NCI-H2227 treated with DMSO at 0.1 percent for 48 hours (cell line): Measurements from ENCODE around the gene ITPR1.

Experiments used
- DNase-seq: peaks from one replicate; lab custom pipeline; 2025; lab: John Stamatoyannopoulos, UW

ITPR1 gene

DNA sequence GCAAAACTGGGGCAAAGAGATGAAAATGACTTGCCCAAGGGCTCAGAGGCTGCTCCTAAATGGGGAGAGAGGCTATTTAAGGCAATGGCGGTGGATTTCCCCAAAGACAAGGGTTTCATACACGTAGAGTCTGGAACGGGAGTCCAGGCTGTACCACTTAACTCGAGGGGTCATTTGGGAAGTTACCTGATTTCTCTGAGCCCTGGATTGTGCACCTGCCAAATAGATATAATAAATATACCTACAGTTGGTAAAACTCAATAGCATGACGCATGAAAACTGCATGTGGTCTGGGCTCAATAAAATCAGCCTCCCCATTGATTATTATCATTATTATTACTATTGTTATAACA lies 1.3 kb upstream of the ITPR1 start:
- DNase-seq = no peak

GRCh38 chr3:4492208-4493013 lies 737 bp upstream of the ITPR1 start:
- peak; percentile 32 for DNase-seq

GRCh38 chr3:4493941-4494894 lies 1.1 kb downstream of the ITPR1 start:
- DNase-seq = no peak

- DNase-seq = no peak
Measured at GRCh38 chr3:4494895-4495264, 1.7 kb downstream of the ITPR1 start.

DNA sequence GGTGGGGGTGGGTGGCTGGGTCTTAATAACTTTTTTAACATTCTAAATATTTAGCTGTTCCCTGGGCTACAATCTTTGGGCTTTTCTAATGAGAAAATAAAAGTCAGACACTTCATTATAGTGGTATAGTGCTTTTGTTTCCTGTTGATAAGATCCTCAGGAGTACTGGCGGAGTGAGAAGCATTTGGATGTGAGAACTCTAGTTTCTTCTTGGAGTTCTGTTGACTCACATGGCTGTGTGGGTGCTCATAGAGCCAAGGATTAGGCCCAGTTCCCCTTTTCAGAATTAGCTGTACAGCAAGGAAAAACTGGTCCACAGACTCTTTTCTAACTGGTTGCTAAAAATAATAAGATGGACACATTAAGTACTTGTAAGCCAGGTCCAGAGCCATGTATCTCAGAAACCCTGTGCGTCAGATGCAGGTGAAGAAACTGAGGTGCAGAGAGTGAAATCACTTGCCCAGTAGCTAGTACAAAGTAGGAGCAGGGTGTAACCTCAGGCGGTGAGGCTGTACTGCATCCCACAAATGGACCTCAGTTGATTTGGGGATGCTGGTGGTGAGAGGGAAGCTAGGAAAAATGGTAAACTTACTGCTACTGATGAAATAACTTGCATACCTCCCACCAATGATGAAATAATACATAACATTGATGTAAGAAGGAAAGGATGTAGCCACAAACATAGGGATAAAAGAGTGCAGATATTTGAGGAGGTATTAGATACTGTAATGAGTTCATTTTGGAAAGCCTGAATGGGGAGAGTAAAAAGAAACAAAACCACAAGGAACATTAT lies 2.3 kb downstream of the ITPR1 start:
- DNase-seq = no peak

DNA sequence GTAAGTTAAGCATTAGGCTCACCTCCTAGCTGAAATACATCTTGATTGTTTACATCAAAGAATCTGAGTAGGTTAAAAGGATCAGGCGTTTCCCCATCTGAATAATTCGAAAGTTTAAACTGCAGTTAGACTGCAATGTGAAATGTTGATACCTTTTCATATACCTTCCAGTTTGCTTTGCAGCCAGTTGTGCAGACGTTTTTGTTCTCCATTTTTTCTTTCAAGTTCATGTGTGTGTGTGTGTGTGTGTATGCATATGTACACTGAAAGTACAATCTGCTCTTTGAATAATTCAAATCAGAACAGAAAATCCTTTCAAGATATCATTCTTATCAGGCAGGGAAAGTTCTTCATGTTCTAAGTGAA lies 2.9 kb downstream of the ITPR1 start:
- DNase-seq = no peak

GRCh38 chr3:4497005-4497692 lies 4.0 kb downstream of the ITPR1 start:
- no peak for DNase-seq

- no peak for DNase-seq
Measured at GRCh38 chr3:4497843-4498324, 4.7 kb downstream of the ITPR1 start.

DNA sequence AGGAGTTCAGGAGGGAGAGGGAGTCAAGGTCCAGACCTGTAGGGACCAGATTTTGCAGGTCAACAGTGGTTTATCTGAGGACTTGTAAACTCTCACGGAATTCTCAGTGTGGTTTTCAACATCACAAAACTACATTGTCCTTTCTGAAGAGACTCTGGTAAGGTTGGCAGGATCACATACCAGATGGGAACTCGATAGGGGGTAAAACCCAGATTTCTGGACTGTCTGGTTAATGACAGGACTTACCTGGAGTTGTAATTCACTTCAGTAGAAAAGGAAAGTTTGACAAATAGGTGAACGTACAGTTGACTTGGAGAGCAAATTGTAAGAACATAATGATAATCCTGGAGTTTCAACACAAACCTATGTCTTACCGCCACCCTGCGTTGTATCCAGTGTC lies 5.3 kb downstream of the ITPR1 start:
- no peak for DNase-seq

- no peak for DNase-seq
Measured at GRCh38 chr3:4501437-4501836, 8.3 kb downstream of the ITPR1 start.

DNA sequence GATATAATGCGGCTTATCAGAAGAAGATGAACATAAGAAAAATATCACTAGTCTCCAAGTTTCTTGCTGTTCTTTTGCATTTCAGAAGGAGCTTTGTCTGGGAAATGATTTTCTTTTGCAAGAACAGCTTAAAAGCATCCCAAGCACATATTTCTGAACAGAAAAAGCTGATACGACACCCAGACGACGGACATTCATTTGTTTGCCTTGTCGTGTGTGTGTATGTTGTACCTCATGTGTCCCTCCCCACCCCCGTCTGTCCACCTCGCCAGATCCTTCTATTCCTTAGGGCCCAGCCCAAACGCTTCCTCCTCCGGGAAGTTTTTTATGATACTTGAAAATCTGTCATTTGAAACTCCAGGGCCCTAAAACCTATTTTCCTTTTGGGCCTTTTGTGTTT lies 8.8 kb downstream of the ITPR1 start:
- no peak for DNase-seq

DNA sequence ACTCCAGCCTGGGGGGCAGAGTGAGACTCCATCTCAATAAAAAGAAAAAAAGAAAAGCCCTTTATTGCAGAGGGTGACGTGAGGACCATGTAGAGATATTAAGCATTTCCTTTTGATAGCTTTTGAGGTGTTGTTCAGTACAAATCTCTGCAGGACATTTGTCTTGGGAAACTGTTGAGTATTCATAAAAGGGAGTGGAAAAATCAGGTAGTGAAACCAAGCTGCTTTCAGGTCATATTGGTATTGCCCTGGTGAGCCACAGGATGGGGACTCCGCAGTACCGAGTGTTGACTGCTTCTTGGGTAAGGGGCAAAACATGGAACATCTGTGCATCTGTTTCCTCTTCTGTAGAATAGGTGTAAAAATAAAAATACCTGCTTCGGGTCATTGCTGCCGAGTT lies 9.9 kb downstream of the ITPR1 start:
- DNase-seq = no peak

DNA sequence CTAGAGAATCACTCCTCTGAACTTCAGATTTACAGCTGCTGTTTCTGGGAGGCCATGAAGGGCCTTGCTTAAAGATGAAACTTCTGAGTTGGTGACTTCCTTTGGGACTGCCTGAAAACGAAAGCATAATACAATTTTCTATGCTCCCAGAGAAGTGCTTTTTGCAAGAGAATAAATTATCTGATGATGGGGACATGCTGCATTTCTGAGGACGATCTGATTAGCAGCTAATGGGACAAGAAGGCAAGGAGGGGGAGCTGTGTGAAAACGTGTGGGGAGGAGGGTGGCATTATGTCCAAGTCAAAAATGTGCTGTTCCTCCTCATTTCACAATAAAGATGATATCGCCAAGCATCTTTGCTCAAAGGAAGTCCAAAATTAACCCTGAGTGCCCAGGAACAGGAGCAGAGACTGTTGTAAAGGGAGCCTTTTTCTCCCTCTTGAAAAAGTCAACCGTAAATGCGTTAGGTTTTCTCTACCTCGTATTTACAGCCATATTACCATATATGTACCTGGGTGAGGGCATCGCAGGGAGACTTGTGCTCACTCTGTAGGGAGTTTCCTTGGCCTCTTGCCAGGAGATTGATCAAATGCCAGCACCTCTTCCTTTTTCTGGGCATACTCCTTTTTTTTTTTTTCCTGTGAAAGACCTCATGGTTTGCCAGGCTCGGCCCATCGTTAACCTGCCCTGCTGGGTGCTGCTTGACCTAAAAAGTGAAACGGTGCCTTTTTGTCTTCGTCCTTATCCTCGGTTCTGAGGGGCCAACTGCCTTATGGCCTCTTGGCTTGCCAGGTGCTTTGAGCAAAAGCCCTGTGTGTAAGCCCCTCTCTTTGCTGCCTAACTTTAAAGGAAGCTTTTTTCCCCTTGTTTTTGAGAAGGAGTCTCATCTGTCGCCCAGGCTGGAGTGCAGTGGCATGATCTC lies 11.5 kb downstream of the ITPR1 start:
- DNase-seq = no peak

DNA sequence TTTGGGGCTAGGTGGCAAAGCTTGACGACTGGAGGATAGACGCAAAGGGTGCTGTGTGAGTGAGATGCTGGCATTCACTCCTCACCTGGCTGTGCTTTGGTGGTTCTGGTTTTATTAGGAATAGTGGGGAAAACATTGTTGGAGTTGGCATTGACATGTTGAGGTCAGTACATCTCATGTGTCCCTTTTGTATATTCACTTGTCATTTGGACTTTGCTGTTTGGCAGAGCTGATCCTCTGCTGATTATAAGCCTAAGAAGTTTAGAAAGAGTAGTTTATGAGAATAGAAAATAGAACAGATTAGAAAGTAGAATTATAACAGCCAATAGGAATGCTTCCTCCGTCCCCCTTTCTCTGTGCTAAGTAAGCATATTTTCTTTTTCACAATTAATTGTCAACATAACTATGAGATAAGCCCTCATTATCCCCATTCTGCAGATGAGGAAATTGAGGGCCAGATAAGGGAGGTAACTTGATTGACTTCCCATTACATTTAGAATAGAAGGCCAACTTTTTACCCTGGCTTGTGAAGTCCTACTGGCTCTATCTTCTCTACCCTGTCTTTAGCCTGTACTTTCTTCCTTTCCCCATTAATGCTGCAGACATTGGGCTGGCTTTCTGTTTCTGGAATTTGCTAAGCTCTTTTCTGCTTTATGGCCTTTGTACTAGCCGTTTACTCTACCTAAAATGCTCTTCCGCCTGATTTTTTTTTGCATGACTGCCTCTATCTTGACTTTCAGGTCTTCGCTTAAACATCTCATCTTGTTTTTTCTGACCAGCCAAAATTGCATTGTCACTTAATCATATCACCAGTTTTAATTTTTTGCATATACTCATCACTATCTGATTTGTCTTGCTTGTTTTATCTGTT lies 12.8 kb downstream of the ITPR1 start:
- DNase-seq = no peak

DNA sequence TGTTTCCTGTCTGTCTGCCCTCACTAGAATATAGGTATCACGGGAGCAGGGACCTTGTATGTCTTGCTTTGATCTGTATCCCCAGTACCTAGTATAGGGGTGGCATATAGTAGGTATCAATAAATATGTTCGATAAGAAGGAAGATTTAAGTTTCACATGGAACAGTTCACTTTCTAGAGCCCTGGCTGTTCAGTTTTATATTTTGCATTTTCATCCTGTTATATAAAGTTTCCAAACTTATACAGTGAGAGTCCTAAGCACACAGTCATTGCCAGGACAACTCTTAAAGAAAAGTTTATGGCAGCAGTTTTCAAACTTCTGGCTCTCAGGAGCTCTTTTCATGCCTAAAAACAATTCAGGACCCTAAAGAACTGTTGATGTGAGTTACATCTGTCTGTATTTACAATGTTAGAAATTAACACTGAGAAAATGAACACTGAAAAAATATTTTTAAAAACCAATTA lies 13.4 kb downstream of the ITPR1 start:
- DNase-seq = no peak

DNA sequence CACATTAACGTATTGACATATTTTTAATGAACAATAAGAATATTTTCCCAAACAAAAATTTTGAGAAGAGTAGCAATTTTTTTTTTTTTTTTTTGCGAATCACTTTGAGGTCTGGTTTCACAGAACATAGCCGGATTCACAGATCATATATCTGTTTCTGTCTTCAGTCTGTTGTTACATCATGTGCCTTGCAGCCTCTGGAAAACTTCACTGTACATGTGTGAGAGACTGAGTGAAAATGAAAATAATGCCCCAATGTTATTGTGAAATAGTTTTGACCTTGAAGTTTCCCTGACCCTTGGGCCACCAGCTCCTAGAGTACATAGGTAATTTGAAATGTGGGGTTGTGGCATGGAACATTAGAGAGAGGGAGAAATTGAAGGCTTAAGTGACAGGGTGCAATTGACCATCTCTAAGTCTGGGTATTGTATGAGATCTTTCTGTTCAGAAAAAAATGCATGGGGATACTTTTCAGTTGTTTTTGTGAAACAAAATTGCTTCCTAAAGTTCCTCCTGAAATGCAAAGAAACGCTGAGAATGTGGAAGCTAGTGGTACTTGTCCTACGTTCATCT lies 14.0 kb downstream of the ITPR1 start:
- DNase-seq = no peak

DNA sequence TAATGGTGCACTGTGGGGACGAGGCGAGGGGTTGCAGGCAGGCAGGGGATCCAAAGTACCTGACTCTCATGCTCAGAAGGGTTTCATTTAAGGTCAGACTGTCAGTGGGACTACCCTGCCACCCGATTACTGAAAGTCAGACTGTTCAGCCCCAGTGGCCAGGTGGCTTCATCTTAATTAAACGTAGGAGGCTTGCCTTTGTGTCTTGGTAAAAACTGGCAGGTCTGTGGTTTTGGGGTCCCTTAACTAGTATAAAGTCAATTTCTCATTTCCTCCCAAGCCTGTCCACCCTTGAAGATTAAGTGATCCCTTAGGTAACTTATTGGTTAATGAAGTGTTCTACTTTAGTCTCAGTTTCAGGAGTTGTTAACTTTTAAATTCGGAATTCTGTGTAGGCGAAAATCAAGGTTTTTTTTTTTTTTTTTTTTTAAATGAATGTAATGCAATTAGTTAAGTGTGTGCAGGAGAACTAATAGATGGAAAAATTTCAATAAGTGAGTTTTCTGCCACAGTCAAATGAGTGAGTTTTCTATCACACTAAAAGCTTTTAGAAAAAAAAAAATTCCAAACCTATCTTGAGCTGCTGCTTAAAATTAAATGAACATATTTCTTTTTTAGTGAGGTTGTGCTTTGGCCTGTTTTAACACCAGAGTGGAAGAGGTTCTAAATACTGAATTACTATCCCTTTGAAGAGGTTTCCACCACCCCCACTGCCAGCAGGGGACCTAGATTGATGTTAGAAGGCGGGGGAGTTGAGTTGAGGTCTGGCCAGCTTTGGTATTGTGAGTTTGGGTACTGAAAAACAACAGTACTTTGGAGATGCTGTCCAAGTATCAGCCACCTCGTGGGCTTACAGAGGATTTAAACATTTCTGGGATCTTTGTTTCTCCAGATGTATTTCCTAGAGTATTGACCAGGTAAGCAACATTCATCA lies 15.2 kb downstream of the ITPR1 start:
- no peak for DNase-seq

DNA sequence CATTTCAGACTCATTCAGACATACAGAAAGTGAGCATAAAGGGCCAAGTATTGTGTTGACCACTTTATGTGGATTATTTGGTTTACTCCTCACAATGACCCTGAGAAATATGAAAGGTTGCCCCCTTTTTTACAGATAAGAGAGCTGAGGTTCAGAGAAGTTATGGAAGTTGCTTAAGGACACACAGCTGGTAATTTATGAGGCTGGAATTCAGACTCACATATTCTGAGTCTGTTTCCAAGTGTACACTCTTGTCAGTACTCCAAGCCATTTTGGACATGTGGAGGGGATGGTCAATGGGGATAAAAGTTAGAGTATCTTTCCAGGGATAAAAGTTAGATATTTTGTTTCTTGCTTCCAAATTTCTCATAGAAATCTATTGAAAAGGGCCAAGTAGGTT lies 15.9 kb downstream of the ITPR1 start:
- DNase-seq = no peak
